NAMALWA (cell line): ENCODE data around the gene PROM1.

Experiments used
- DNase-seq: peaks from one replicate; pipeline ENCODE4 v3.0.0-alpha.2; 2015; ENCODE audit warnings: low spot score

Gene PROM1

DNA sequence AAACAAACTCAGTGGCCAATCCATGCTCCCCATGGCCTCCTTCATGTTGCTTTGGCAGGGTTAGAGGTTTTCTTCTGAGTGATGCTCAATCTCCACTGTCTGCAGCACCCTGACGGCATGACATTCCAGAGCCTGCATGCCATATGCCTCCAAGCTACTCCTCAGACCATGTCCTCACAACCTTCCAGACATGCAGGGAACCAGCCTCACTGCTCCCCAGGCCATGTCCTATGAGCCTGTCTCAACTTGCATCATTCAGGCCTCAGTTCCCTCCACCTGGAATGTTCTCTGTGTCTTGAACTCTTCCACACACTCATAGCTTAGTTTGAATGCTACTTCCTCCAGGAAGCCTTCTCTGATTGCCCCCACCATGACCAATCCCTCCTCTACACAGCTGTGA lies 18.8 kb downstream of the PROM1 start:
- DNase-seq, result no peak

DNA sequence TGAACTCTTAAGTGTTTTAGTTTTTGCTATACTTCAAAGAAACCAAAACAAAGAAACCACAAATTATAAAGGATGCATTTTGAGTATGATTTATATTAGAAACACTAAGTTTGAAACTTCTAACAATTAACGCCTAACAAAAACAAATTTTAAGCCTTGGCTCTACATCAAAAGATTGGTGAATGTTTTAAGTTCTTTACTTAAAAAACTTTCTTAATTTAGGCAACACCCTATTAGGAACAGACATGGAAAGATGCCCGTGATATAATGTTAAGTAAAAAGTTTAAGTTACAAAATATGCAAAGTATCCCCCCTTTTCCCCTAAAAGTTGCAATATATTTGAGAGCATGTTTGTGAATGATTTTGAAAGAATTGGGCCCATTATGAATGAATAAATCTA lies 21.2 kb downstream of the PROM1 start:
- DNase-seq, result no peak

DNA sequence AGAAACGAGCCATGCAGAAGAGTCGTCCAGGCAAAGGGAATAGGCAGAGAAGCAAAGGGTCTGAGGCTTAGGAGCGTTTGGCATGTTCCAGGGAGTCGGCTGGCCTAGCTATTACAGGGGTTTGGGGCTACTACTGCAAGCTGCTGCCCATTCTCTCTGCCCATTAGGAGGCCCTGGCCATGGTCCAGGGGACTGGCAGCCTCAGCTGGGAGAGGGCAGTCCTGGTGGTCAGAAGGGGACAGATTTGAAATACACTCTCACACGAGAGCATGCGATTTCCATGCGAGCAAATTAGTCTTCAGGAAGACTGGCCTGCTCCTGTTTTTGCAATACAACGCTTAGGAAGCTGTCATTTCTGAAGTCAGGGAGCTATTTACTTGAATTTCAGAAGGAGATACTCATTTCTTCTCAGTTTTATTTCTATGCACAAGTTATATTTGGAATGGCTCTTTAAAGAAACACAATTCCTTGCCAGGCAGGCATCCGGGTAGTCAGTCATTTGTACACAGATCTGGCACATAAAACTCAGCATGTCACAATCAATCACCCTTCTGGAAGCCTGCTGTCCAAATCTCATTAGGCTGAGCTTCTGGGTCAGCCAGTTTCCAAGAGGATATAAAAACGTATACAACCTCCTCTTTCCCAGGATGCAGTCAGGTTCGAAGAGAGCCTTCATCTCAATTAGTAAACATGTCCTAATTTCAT lies 27.0 kb downstream of the PROM1 start:
- no peak for DNase-seq

DNA sequence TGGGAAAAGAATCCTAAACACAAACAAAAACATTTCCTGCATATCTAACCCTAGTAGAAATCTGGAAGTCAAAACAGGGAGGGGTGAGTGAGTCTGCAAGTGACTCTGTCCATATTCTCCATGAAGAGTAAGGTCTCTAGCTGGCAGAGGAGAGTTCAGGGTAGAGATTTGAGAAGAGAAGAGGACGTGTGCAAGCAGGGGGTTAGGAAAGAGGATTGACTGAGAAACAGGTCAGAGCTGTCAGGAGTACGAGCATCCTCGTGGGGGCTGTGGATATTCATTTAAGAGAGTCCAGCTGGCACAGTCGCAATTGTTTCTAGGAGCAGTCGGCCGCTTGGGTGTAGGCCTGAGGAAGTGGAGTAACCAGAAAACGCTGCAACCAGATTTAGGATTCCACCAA lies 27.9 kb downstream of the PROM1 start:
- DNase-seq, result no peak

DNA sequence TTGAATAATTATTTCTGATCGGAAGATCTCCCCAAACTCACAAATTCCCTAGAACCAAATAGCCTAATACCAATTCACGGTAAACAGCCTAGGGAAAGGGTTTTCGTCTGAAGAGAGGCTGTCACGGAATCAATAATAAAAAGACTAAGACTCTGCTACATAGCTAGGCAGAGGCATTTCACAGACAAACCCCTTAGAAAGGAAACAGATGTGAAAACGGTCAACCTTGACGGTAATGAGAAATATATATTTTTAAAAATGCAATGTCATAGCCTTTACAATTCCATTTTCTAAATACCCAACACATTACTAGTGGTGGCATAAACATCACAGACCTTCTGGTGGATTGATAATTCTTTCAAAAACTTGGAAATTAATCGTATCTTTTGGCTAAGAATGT lies 28.4 kb downstream of the PROM1 start:
- DNase-seq, result peak; percentile 21

DNA sequence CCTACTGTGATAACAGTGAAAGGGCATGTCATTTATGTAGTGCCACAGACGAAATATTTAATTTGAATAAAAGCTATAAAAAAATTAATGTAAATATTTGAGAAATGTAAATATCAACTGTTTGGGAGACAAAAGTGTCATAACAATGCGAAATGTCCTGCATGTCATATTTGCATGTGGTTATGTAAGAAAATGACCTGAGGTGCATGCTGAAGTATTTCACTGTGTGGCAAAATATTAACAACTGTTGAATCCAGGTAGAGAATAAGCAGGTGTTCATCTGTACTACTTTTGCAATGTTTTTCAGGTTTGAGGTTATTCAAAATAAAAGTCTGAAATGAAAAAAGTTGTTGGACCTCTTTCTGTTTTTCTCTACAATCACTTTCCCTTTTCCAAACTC lies 30.9 kb downstream of the PROM1 start:
- no peak for DNase-seq

DNA sequence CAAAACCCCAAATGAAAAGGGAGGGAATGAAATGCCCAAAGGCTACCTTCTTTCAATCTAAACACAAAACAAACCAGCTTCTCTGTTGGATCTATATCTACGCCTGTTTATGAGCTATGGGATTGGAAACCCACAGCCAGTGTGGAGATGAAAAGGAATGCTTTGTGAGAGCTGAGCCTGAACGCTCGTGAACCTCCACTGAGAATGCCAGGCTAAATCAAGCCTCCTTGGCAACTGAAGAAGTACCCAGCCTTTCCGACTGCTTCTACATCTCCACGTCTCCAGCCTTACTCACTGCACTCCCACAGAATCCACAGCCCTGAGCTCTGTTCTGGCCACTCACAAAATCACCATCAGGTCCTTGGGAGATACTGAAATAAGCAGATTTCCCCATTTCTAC lies 31.8 kb downstream of the PROM1 start:
- no peak for DNase-seq

DNA sequence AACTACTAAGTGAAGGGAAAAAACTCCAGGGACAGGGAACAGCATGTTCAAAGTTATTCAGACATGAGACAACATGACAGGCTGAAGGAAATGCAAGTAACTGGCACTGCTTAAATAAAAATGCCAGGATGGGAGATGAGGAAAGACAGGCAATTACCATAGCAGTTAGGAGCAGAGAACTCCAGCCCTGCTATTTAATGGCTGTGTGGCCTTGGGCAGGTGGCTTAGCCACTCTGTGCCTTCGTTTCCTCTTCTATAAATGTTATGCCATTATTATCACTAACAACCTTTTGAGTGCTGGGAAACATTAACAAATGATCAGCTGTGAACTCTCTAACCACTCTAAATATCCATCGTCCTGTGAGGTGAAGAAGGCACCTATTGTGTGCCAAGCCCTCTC lies 32.7 kb downstream of the PROM1 start:
- DNase-seq, result no peak

DNA sequence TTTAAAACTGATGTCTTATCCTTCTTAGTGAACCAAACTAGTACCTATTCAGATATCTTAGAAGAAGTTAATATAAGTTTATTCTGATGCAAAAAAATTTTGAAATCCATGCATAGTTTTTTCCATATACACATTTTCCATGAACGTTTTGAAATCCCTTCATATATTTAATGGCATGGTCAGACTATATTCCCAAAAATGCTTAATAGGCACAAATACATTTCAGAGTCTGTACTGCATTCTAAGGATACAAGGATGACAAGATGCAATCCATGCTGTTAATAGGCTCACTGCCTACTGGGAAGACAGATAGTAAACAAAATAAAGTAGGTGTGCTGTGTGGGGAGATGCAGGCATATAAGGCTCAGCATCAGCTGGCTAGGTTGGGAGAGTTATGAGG lies 33.2 kb downstream of the PROM1 start:
- no peak for DNase-seq

DNA sequence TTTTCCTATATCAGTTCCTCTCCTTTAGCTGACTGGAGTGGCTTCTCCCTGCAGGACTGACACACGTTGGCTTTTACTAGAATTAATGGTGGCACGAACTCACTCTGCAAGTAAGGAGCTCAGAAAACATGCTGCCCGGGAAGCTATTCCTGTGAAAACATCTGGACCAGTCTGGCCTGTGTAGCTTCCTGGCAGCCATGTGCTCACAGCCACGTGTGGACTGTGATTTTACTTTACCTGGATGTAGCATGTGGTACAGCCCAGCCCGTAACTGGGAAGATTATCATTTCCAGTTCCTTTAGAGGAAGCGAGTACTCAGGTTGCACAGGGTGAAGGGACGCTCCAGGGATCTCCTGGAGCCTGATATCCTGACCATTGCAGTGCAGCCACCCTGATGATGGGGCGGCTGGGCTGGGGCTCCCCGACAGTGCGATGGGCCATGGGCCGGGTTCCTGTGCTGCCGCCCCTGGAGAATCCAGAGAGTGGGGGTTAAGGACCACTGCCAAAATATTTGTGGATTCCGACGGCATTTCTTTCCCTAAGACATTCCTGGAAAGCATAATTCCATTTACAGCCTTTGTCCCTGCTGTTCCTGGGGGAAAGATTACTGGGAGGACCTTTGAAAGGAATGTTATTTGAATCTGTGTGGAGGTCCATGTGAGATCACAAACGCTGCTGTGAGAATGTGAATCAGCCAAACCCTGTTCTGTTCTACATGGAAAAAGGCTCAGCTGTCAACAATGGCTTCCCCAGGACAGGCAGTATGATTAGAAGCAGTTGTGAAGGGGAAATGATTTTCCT lies 35.0 kb downstream of the PROM1 start:
- DNase-seq, result no peak

DNA sequence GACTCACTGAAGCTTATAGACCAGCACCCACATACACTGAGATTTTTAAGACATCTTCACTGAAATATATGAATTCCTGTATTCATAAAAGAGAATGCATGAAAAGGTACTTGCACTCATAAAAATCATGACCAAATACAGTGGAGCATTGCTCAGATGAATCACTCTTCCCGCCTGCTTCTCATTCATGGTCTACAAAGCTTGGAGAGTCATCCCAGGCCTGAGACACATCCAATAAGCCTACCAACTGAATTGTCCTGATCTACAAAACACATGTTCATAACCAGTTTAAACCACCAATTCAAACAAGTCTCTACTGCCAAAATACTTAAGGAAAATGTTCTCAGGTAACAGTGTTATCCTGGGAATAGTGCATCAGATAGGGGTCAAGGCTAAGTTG lies 38.1 kb downstream of the PROM1 start:
- no peak for DNase-seq

DNA sequence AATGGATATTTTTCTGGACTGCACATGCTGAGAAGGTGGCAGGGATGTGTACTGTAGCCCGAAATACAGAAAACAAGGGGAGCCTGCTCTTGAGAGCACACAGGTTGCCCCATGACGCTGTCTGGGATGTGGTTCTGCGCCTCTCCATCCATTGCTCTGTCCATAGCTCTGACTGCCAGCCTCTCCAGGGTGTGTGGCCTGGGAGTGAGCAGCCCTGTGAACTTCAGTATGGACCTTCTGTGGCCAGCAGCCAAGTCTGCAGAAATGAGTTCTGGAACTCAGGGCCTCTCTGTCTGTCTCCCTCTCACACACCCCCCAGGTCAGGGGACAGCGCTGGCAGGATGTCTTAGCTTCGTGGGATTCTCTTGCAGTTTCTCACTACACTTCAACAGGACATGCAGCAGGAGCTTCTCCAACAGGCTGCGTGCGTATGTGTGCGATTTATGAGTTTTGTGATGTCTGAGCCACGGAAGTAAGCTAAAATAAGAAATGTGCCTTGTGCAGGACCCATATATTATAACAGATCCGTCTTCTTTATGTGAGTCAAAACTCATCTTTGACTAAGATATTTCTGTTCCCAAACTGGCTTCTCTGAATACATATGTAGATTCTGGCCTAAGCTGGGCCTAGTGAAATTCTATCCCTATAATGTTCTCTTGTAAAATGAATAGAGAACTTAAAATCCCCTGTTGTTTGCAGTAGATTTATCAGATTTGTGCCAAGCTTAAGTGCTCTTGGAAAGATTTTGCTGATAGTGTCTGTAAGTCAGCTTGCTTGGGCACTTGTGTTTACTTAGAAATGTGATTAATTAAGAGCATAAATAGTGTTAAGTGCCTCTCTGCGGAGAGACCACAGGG lies 40.0 kb downstream of the PROM1 start:
- DNase-seq, result no peak

DNA sequence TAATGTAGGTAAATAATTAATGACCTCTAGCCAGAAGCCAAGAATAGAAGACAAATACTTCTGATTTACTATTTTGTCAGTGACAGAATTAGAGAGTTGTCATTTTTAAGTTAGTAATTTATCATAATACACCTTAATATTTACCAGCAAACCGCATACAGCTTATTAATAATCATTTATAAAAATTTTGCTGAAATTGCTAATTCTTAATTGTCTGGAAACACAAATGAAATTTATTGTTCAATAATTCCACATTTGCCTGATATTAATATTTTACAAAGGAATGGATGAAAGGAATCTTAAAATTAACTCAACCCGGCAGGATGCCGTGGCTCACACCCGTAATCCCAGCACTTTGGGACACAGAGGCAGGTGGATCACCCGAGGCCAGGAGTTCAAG lies 44.7 kb downstream of the PROM1 start:
- no peak for DNase-seq

DNA sequence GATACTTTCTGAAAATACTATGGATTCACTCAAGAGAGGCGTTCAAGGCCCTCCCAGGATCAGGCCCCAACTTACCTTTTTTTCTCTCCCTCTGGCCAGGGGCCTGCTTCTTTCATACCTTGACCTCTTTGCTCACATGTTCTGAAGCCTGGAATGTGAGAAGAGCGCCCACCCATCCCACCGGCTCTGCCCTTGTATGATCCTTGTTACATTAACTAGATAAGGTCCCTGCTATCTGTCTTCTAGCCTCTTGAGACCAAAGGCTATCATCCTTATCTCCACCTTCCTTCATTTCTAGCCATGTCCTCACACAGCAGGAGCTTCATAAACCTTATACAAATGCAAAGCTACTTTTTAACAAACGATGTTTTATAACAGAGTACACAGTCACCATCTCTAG lies 45.9 kb downstream of the PROM1 start:
- DNase-seq, result no peak

DNA sequence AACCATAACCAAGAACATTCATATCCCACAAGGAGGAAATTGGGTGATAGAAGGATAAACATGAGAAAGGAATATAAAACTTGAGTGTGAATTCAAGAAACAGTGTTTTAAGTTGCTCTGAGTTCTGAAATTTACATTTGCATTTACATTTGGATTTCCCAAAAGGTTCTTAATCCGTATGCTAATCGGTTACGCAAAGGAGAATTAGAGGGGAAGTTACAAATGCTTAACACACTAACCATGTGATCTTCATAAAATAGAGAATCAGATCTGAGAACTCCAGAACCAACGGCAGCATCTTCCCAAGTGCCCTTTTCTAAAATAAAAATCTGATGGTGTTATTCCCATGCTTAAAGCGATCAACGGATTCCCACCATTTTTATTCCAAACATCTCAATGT lies 48.0 kb downstream of the PROM1 start:
- no peak for DNase-seq

DNA sequence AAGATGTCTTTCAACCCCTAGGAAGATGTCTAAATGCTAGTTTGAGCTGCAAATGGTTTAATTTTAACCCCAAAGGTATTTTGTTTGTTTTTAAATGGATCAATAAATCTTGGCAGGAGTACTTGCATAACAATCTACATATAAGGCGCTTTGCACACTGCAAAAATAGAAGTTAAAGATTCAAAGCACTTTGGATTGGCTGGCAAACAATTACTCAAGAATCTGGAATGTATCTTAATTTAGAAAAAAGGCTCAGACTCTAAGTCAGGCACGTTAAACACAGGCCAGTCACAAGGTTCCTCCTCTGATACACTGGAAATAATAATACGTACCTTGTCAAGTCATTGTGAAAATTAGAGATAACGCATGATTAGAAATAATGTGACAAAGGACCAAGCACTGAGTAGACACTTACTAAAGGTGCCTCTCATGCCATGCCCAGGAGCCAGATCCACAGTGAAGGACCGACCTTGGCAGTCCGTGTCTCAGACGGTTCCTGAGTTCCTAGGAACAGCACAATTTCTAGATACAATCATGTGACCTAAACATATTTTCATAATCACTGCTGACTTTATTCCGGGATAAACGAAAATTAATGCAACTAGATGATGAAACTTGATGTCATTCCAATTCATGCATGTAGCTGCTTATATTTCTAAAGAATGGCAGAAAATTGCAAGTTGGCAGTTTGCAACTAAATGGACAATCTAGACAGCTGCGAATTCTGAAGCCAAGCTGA lies 49.6 kb downstream of the PROM1 start:
- DNase-seq, result no peak

DNA sequence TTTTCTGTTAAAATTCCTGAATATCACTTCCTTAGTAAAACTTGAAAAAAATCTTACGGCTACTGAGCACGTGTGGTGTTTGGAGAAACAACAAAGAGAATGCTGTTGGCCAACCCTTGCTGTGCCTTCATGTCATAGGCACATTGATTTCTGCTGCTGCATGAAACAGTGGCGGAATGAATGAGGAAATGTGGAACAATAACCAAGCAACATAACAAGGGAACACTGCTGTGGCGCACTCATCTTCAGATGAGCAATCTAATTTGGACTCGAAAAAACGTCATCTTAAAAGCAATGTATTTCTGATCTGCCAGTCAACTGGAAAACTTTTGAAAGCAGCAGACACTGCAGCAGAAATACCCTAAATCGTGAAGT lies 51.4 kb downstream of the PROM1 start:
- DNase-seq, result no peak

DNA sequence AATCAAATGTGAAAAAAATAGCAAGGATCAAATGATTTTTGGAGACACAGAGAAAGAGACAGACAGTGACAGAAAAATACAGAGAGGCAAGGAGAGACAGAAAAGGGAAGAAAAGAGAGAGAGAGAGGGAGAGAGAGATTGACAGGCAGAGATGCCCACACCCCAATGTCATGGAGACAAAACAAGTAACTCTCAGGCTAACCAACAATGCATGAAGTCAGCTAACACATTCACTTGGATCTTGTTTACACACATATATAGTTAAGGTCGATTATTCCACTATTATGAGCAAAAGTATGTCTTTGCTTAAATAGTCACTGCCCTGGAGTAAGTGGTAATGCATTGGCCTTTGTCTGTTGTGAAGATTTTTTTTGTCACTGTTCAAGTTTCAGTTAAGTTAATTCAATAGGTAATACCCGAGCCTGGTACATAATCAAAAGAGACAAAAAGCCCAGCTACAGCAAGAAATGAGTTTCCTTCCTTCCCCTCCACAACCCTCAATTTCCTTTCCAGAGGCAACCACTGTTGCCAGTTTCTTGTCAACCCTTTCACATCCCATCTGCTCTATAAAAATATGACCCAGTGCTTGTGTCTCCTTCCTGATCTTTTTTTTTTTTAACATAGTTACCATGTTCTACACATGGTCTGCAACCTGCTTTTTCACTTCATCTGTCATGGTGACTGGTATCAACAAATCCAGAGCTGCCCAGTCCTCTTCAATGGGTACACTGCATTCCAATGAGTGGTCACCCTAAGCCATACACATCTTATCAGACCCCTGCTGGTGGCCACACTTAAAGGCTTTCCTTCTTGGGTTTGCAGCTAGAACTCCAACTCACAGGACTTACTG lies 52.1 kb downstream of the PROM1 start:
- no peak for DNase-seq

DNA sequence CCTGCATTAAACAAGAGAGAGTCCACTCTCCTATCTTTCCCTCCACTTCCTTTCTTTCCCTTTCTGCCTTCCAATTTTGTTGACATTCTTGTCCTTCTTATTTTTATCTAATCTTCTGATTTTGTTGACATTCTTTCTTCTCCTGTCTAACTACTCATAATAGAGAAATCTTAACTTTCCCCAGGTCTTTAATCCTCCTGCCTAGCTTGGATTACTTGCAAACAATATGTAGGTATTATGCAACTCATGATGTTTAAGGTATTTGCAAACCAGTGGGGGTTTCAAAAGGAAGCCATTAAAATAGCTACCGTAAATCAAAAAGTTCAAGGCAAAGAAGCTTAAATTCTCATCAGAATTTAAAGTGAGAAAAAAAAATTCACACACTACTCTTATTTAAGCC lies 53.9 kb downstream of the PROM1 start:
- no peak for DNase-seq

DNA sequence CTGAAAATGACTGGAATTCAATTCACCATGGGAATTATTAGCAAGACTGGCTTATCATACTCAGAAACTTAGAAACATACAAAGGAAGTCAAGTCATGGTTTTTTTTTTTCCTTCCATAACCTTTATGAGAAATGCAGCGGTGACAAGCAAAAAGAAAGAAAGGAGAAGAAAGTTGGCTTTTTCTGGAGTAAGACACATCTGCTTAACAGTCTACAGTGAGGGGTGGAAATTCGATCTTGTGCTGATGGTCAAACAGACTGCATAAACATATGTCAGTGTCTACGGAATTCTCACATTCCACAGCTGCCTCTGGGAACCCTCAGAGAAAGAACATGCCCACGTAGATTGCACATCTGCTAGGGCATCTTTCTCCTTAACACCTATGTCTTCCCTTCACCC lies 54.6 kb downstream of the PROM1 start:
- DNase-seq, result no peak

DNA sequence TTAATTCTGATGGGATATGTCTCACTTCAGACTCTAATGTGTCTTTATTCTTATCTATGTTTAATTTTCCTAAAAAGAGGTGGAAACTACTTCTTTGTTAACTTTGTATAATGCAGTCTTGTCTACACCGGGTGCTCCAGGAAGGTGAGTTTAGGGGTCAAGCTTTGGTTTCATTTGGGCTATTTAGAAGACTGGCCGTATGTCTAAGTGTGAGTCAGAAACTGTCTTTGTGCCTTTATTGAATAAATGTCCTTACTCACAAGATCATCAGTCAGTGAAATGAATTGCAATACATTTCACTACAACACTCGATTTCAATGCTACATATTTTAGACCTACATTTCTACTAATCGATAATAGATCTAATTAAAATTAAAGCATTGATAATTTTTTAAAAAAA lies 56.2 kb downstream of the PROM1 start:
- DNase-seq, result no peak
